ENCODE results near the gene EXPH5.

Gene EXPH5

GRCh38 chr11:108518581-108518980, 75.0 kb downstream of the EXPH5 start:
- no peak for DNase-seq (ENCODE audit: low spot score)

DNA sequence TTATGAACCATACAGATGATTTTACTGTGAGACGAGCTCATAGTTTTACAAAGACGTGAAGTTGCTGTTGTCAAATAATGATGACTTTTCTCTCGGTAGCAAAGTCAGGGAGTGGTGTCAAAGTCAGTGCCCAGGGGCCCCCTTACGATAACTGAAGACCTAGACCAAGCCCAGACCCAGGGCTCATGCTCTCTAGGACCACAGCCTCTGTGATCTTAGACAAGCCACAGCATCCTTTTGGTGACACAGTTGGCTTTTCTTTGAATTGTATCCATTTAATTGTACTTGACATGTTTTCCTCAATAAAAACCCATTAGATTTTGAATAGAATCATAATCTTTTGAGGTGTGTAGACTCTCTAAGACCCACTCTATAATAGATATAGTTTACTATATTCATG, 77.4 kb downstream of the EXPH5 start:
- no peak for DNase-seq (ENCODE audit: low spot score)

- no peak for DNase-seq (ENCODE audit: low spot score)
Observed at GRCh38 chr11:108512708-108513107, 80.9 kb downstream of the EXPH5 start.

- no peak for DNase-seq (ENCODE audit: low spot score)
Observed at GRCh38 chr11:108511851-108512474, 81.6 kb downstream of the EXPH5 start.

DNA sequence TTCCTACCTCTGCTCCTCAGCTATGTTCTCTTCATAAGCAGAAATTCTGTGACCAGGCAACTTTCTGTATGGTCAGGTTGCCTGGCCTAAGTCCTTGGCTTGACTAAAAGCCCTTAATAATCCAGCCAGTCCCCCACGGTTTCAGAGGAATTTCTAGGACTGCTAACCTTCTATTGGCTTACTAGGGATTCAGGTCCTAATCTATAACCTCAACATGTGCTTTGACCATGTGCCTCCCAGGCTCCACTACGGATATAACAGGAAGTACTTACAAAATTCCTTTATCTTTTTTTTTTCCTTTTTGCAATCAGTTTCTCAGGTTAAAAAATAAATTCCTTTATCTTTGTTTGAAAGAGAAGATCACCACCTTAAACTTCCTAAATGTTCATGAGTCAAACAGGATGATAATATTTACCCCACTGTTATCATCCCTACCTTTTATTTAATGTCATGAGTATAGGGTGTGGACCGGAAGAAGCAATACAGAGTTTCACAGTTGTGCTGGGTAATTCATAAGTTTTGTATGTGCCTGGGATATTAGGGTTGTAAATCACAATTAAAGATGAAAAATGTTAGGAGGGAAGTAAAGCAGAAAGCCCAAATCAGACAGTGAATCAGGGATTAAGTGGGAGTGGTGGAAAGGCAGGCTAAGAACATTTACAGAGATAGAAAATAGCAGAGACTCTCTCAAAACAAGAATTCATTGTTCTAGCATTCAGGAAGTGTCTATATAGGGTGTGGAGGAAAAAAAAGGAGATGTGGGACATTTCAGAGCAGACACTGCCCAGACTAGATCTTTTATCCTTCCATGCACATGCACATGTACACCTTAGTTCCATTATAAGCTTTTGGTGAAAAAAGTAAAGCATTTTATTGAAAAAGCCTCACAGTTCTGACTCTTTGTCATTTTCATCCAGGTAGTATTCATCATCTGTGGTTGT, 84.6 kb downstream of the EXPH5 start:
- DNase-seq (ENCODE audit: low spot score): no peak

- DNase-seq (ENCODE audit: low spot score): no peak
Observed at GRCh38 chr11:108501396-108501795, 92.2 kb downstream of the EXPH5 start.

DNA sequence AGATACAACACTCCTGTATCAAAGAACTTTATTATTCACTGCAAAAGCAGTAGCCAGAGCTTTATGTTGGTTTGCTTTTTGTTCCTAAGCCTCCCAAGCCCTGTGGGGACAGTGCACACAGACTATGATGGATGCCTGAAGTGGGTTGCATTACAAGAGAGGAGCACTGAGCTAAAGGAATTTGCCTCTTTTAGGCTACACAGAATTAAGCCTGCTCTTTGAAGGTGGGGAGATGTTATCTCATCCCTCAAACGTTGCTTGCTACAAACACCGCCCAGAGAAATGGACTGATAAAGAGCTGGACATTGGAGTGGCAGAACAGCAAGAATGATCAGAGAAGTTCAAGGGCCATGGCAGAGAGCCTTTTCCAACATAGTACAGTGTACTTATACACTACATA, 92.8 kb downstream of the EXPH5 start:
- no peak for DNase-seq (ENCODE audit: low spot score)

- no peak for DNase-seq (ENCODE audit: low spot score)
Observed at GRCh38 chr11:108500169-108500568, 93.4 kb downstream of the EXPH5 start.

- no peak for DNase-seq (ENCODE audit: low spot score)
Observed at GRCh38 chr11:108498816-108499408, 94.7 kb downstream of the EXPH5 start.

DNA sequence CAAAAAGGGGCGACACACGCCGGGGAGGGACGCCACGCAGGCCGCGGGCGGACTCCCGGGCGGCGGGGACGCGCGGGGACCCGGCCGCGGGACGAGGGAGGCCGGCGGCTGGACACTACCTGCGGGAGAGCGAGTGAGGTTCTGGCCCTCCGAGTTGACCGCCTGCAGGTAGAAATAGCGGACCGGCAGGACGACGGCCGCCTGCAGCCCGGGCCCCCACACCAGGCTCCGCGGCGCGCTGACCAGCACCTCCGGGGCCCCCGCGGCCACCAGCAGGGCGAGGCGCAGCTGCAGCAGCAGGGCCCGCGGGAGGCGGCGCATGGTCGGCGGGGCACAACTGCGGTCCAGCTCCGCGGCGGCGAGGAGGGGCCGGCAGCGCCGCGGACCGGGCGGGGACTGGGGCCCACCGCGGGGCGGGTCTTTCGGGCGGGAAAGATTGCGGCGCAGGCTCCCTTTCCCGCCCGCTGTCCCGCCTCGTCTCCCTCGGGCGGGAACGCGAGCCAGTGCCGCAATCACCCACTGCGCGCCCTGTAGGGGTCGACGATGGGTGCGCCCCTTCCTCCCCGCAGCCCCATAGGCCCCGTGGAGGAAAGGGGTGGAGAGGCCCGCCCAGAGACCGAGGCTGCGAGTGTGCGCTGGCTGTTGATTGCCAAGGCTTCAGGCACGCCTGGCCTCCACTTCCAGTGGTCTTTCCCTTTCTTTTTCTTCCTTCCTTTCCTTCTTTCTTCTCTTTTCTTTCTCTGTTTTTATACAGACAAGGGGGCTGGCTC, 95.3 kb downstream of the EXPH5 start, which contains the start of gene POGLUT3:
Gene POGLUT3 (minus strand): TSS at position 339 of the 770 bp plus-strand sequence. CDS start 18 bp downstream, at position 321.
- DNase-seq (ENCODE audit: low spot score): peak; percentile 30

- peak; percentile 69 for DNase-seq (ENCODE audit: low spot score)
Observed at GRCh38 chr11:108497317-108498045, 96.1 kb downstream of the EXPH5 start.

GRCh38 chr11:108496643-108497256, 96.8 kb downstream of the EXPH5 start:
- no peak for DNase-seq (ENCODE audit: low spot score)

DNA sequence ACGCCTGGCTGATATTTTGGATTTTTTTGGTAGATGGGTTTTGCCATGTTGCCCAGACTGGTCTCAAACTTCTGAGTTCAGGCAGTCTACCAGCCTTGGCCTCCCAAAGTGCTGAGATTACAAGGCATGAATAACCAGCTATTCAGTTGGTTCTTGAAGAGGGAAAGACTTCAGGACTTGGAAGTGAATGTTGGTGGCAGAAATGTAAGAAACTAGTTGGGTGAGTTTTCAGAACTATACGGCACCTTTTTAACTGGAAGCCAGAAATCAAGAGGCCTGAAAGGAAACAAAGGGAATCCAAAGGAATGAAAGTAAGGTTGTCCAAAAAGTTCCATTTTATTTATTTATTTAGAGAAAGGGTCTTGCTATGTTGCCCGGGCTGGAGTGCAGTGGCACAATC, 98.2 kb downstream of the EXPH5 start:
- DNase-seq (ENCODE audit: low spot score): no peak

- DNase-seq (ENCODE audit: low spot score): no peak
Observed at GRCh38 chr11:108494182-108494581, 99.4 kb downstream of the EXPH5 start.

DNA sequence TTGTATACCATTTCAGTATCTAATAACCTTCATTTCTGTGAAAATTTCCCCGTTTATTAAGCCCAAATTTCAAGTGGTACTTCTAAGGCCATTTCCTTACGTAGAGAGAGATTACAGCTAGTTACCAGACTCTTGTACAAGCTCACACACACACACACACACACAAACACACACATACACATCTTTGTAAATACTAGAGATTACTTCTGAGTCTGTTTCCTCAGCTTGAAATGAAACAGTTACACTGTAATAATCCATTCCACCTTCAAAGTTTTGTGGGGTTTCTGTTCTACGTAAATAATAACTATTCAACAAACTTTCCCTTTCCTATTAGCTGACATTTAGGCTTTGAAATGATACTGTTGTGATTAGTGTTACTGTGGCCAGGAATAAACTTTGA, 101.6 kb downstream of the EXPH5 start:
- no peak for DNase-seq (ENCODE audit: low spot score)

DNA sequence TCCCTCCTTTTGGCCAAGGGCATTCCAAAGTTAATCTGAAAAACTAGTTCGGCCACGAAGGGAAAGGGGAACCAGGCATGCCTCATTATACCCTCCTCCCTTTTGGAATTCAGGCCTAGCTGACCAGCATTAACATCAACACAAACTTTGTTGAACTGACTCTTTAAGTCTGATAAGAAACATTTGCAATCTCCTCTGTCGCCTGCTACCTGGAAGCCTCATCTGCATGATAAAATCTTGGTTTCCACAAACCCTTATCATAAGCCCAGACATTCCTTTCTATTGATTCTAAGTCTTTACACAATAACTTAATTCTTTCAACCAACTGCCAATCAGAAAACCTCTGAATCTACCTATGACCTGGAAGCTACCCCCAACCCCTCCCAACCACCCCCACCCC, 106.7 kb downstream of the EXPH5 start:
- no peak for DNase-seq (ENCODE audit: low spot score)

DNA sequence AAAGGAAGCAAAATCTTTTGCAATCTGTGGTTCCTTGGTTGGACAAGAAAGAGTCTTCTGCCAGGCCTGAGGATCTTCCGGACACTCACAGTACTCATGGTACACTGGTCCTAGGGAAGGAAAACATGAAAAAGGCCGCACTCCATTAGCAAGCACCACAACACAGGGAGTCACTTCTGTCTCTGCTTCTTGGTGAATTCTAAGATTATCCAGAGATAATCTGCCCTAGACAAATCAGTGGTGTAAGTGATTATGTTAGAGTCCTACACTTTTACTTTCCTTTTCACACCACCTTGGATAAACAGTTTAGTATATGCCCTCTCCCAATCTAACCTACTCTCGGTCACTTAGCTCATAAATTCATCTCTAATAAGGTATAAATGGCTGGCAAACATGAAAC, 107.2 kb downstream of the EXPH5 start:
- DNase-seq (ENCODE audit: low spot score): no peak

DNA sequence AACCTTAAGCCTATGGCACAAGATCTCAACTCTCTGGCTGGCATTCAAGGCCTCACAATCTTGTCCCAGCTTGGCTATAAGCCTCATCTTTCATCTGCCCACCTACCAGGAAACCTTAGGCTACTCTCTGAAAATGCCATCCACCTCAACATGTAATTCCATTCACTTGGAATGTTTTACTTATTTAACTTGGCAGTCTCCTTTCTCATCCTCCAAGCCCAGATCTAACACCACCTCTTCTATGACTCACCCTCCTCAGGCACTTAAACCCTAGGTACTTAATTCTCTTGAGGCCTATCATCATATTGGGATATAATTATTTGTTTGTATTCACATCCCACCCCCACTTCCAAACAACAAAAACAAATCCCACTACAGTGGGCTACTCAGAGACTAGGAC, 110.4 kb downstream of the EXPH5 start:
- no peak for DNase-seq (ENCODE audit: low spot score)

GRCh38 chr11:108474664-108475463, 118.7 kb downstream of the EXPH5 start:
- no peak for DNase-seq (ENCODE audit: low spot score)

GRCh38 chr11:108472681-108473080, 120.9 kb downstream of the EXPH5 start:
- DNase-seq (ENCODE audit: low spot score): no peak
